Osteoblast (primary cell): ENCODE data around the gene DPM1. TPM values are rescaled to one million over a fixed set of nuclear protein-coding genes. Genes with fewer than 3 reads are reported as not detected.

Experiments
- DNase-seq: peaks from one replicate; pipeline ENCODE4 v3.0.0; 2011; ENCODE audit warnings: low spot score, mixed read lengths; ENCODE audit not compliant: insufficient read length; ENCODE audit errors: missing footprints
- H2AFZ ChIP-seq: 2 replicates; pipeline ENCODE4 v1.6.0; 2011; ENCODE audit warnings: mild to moderate bottlenecking, low read length
- H3K27ac ChIP-seq: 2 replicates; pipeline ENCODE4 v1.5.1; 2011; ENCODE audit warnings: mild to moderate bottlenecking, low read depth, low read length, moderate library complexity
- H3K27me3 ChIP-seq: 2 replicates; pipeline ENCODE4 v1.6.0; 2012; ENCODE audit warnings: mild to moderate bottlenecking, control low read depth, inconsistent platforms, low read length, moderate library complexity; ENCODE audit not compliant: insufficient read depth
- H3K36me3 ChIP-seq: 2 replicates; pipeline ENCODE4 v1.5.1; 2011; ENCODE audit warnings: mild to moderate bottlenecking, low read length, control low read depth, moderate library complexity; ENCODE audit not compliant: insufficient read depth
- H3K4me1 ChIP-seq: 2 replicates; pipeline ENCODE4 v1.5.1; 2011; ENCODE audit warnings: mild to moderate bottlenecking, low read length, control low read depth, moderate library complexity; ENCODE audit not compliant: insufficient read depth
- H3K4me2 ChIP-seq: 2 replicates; pipeline ENCODE4 v1.6.0; 2011; ENCODE audit warnings: mild to moderate bottlenecking, low read length; ENCODE audit not compliant: insufficient read depth
- H3K4me3 ChIP-seq: fragments of 200-600 bp; sonication (generic); 3 replicates; pipeline ENCODE4 v1.5.1; 2012; ENCODE audit warnings: mild to moderate bottlenecking, low read length, inconsistent platforms; ENCODE audit not compliant: insufficient read depth
- H3K79me2 ChIP-seq: 2 replicates; pipeline ENCODE4 v1.6.0; 2012; ENCODE audit warnings: mild to moderate bottlenecking, low read length, control low read depth, inconsistent platforms; ENCODE audit not compliant: insufficient read depth
- H3K9me3 ChIP-seq: 2 replicates; pipeline ENCODE4 v1.5.1; 2011; ENCODE audit warnings: low read depth, low read length, control low read depth
- H4K20me1 ChIP-seq: 2 replicates; pipeline ENCODE4 v1.6.0; 2012; ENCODE audit warnings: mild to moderate bottlenecking, low read length, control low read depth; ENCODE audit not compliant: insufficient read depth
- total RNA-seq: library from RNA; depleted of rRNA; stranded (reverse); fragments of >200 nt; gene quantifications from 2 replicates; pipeline ENCODE4 v1.2.3, GENCODE V29; 2012
- TF ChIP-seq, protein P1 (sequence below): IDR thresholded peaks from 2 replicates; pipeline ENCODE4 v1.5.1; 2011; ENCODE audit warnings: mild to moderate bottlenecking, low read depth, low read length, moderate library complexity; ENCODE audit errors: extremely low read depth

The DPM1 gene
- total RNA-seq, 1 donor: 53.2 TPM

GRCh38 chr20:50891138-50891537 is 67.2 kb downstream of the DPM1 start:
- Histone ChIP-seq H3K4me3 (no peak overlapping the region), H4K20me1 (peaks cover 56% of the 10 kb centered on the region), H3K9me3 (no peaks in the 10 kb centered on the region), H3K4me1 (no peaks in the 10 kb centered on the region), H3K27me3 (no peaks in the 10 kb centered on the region), H3K27ac (no peak overlapping the region), H3K4me2 (no peak overlapping the region), H2AFZ (no peak overlapping the region), H3K79me2 (peaks cover 51% of the 10 kb centered on the region), H3K36me3 (peaks cover 69% of the 10 kb centered on the region)
- TF ChIP-seq, protein P1, sequence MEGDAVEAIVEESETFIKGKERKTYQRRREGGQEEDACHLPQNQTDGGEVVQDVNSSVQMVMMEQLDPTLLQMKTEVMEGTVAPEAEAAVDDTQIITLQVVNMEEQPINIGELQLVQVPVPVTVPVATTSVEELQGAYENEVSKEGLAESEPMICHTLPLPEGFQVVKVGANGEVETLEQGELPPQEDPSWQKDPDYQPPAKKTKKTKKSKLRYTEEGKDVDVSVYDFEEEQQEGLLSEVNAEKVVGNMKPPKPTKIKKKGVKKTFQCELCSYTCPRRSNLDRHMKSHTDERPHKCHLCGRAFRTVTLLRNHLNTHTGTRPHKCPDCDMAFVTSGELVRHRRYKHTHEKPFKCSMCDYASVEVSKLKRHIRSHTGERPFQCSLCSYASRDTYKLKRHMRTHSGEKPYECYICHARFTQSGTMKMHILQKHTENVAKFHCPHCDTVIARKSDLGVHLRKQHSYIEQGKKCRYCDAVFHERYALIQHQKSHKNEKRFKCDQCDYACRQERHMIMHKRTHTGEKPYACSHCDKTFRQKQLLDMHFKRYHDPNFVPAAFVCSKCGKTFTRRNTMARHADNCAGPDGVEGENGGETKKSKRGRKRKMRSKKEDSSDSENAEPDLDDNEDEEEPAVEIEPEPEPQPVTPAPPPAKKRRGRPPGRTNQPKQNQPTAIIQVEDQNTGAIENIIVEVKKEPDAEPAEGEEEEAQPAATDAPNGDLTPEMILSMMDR: no peak
- no peak for DNase-seq

- no peak overlapping the region for H3K4me3 ChIP-seq
- DNase-seq: peak; percentile 14
- peaks cover 24% of the 10 kb centered on the region for H3K79me2 ChIP-seq
- H3K27ac ChIP-seq: no peak overlapping the region
- TF ChIP-seq, protein P1: no peak
- H4K20me1 ChIP-seq: peaks cover 38% of the 10 kb centered on the region
- H3K27me3 ChIP-seq: no peaks in the 10 kb centered on the region
- no peaks in the 10 kb centered on the region for H3K9me3 ChIP-seq
- peaks cover 41% of the 10 kb centered on the region for H3K36me3 ChIP-seq
- H2AFZ ChIP-seq: no peak overlapping the region
- no peak overlapping the region for H3K4me2 ChIP-seq
- H3K4me1 ChIP-seq: no peaks in the 10 kb centered on the region
Measured at GRCh38 chr20:50887576-50887975, 70.8 kb downstream of the DPM1 start.

DNA sequence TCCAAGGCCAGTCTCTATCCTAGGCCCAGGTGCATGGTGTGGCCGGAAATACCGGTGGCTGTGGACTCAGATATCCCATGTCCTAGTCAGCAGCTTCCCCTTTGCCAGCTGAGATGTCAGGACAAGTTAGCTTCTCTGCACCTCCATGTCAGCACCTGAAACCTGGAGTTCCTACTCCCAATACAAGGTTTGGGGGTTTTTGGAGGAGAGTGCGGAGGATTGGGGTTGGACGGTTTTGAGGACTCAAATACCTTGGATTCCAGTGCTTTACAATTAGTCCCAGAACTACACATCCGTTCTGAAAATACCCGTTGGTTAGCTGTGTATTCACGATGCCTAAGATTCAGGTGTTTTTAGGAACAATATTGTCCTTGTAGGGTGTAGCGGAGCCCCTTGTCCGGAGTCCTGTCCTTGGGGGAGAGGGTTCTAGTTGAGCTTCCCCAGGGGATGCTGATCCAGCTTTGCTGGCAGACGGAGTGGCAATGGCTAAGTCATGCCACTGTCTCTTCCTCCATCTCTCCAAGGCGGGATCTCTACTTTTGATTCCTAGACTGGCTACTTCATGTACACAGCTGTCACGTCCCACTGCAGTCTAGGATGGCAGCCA is 72.0 kb downstream of the DPM1 start:
- DNase-seq: peak; percentile 13
- TF ChIP-seq, protein P1: no peak
- Histone ChIP-seq H3K27me3 (no peaks in the 10 kb centered on the region), H3K4me2 (no peak overlapping the region), H4K20me1 (peaks cover 26% of the 10 kb centered on the region), H3K4me1 (no peaks in the 10 kb centered on the region), H3K36me3 (peaks cover 28% of the 10 kb centered on the region), H3K79me2 (peaks cover 12% of the 10 kb centered on the region), H2AFZ (no peak overlapping the region), H3K4me3 (no peak overlapping the region), H3K9me3 (no peaks in the 10 kb centered on the region), H3K27ac (no peak overlapping the region)

- no peaks in the 10 kb centered on the region for H3K9me3 ChIP-seq
- H3K4me3 ChIP-seq: no peak overlapping the region
- H3K79me2 ChIP-seq: peaks cover 8% of the 10 kb centered on the region
- H3K27ac ChIP-seq: no peak overlapping the region
- TF ChIP-seq, protein P1: no peak
- no peak overlapping the region for H3K4me2 ChIP-seq
- peaks cover 21% of the 10 kb centered on the region for H4K20me1 ChIP-seq
- no peak overlapping the region for H2AFZ ChIP-seq
- H3K27me3 ChIP-seq: no peaks in the 10 kb centered on the region
- peaks cover 23% of the 10 kb centered on the region for H3K36me3 ChIP-seq
- no peak for DNase-seq
- H3K4me1 ChIP-seq: no peaks in the 10 kb centered on the region
Measured at GRCh38 chr20:50885781-50886180, 72.6 kb downstream of the DPM1 start.
